Measurements from ENCODE around the gene NKPD1. TPM values are rescaled to one million over a fixed set of nuclear protein-coding genes. Genes with fewer than 3 reads are reported as not detected.
"Not testable (repeated sequence)": the region's sequence is repeated elsewhere in the genome, so short reads cannot be mapped to it uniquely, and the experiment has no call there.

NKPD1 gene
- polyA plus RNA-seq, 1 donor (not counting 4 experiments of a cell fraction or from before 2014, with no cell fraction given), result 0.37 TPM

DNA sequence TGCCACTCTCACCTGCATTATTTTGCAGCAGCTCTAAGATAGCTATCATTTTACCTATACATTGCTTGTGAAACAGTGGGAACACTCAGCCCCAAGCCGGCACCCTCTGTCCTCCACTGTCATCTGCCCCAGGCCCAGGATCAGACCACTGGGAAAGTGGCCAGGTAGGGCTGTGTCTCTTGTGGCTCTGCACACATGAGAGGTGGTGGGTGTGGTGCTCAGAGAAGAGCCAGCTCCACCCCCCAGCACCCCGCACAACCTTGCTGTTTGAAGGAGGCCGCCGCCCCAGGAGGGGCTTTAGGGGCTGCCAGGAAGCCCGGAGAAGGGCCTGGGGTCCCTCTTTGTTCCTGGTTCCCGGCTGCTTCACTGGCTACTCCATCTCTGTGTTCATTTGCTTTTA, 41.2 kb downstream of the NKPD1 start:
- dilution Hi-C loops (cut with MboI; ENCODE audit: extremely low pct_ligation_motif_present, low sequenced_read_pairs), result no loop called here
- Histone ChIP-seq H3K9me1 (ENCODE audit: control insufficient read depth, extremely low read depth, insufficient read depth, low read length) (peaks cover 4% of the 10 kb centered on the region), H3K36me3 (ENCODE audit: control insufficient read depth in 2 of 2, extremely low read depth in 1 of 2, insufficient read depth in 2 of 2, low read length in 2 of 2) (peaks cover 0 to 2% of the 10 kb centered on the region in 2 experiments), H3K4me1 (ENCODE audit: control insufficient read depth, extremely low read depth, insufficient read depth, low read length) (peaks cover 18% of the 10 kb centered on the region), H3K27me3 (ENCODE audit: control insufficient read depth, extremely low read depth, insufficient read depth, low read length) (no peaks in the 10 kb centered on the region), H3K9ac (ENCODE audit: control insufficient read depth, extremely low read depth, insufficient read depth, low read length) (no peak overlapping the region), H3K27ac (ENCODE audit: control insufficient read depth, insufficient read depth, low read length) (no peak overlapping the region), H4K20me1 (ENCODE audit: control insufficient read depth, extremely low read depth, insufficient read depth, low read length) (peaks cover 25% of the 10 kb centered on the region), H3K4me3 (ENCODE audit: control insufficient read depth in 2 of 3, extremely low read depth in 1 of 3, insufficient read depth in 2 of 3, low read depth in 1 of 3, low read length in 3 of 3) (no peak overlapping the region), H2AFZ (ENCODE audit: control insufficient read depth, low read length) (no peak overlapping the region), H3K4me2 (ENCODE audit: control insufficient read depth, extremely low read depth, insufficient read depth, low read depth, low read length) (no peak overlapping the region), H3K9me3 (ENCODE audit: control insufficient read depth, low read depth, low read length) (no peaks in the 10 kb centered on the region), H3K79me2 (ENCODE audit: control insufficient read depth, insufficient read depth, low read length) (peaks cover 50% of the 10 kb centered on the region)
- FAIRE-seq (no peak), DNase-seq (ENCODE audit: low read depth, low spot score) (no peak)
- no peak for TF ChIP-seq EZH2 (IDR thresholded peaks at IDR 0.05; ENCODE audit: low read length)
- TF ChIP-seq, protein P1, sequence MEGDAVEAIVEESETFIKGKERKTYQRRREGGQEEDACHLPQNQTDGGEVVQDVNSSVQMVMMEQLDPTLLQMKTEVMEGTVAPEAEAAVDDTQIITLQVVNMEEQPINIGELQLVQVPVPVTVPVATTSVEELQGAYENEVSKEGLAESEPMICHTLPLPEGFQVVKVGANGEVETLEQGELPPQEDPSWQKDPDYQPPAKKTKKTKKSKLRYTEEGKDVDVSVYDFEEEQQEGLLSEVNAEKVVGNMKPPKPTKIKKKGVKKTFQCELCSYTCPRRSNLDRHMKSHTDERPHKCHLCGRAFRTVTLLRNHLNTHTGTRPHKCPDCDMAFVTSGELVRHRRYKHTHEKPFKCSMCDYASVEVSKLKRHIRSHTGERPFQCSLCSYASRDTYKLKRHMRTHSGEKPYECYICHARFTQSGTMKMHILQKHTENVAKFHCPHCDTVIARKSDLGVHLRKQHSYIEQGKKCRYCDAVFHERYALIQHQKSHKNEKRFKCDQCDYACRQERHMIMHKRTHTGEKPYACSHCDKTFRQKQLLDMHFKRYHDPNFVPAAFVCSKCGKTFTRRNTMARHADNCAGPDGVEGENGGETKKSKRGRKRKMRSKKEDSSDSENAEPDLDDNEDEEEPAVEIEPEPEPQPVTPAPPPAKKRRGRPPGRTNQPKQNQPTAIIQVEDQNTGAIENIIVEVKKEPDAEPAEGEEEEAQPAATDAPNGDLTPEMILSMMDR (optimal IDR thresholded peaks at IDR 0.05 in 1 of 3, IDR thresholded peaks at IDR 0.05 in 1 of 3, conservative IDR thresholded peaks at IDR 0.05 in 1 of 3; ENCODE audit: extremely low read depth in 1 of 3, insufficient read depth in 2 of 3, low read length in 3 of 3), result no peak

DNA sequence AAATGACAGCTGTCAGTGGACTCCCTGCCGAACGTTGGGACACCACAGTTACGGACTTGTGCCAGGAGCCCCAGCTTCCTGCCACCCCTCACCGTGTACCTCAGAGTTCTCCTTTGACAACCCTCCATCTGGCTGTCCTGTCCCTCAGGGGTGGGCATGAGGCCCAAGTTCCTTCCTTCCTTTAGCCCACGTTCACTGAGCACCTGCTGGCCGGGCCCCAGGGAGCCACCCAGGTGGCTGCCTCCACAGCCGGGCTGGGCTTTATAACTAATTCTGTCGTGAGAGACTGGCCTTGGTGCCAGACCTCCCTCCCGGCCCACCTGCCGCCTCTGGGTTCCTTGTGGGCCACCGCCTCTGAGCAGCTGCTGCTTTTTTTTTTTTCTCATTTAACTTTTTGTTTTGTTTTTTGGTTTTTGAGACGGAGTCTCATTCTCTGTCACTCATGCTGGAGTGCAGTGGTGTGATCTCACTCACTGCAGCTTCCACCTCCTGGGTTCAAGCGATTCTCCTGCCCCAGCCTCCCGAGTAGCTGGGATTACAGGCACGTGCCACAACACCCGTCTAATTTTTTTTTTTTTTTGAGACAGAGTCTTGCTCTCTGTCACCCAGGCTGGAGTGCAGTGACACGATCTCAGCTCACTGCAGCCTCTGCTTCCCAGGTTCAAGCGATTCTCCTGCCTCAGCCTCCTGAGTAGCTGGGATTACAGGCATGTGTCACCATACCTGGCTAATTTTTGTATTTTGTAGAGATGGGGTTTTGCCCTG, 42.0 kb downstream of the NKPD1 start:
- DNase-seq (ENCODE audit: low read depth, low spot score); H3K9me1 ChIP-seq (ENCODE audit: control insufficient read depth, extremely low read depth, insufficient read depth, low read length); H3K9ac ChIP-seq (ENCODE audit: control insufficient read depth, extremely low read depth, insufficient read depth, low read length); FAIRE-seq; H3K27ac ChIP-seq (ENCODE audit: control insufficient read depth, insufficient read depth, low read length); dilution Hi-C loops (cut with MboI; ENCODE audit: extremely low pct_ligation_motif_present, low sequenced_read_pairs); H2AFZ ChIP-seq (ENCODE audit: control insufficient read depth, low read length); H3K4me2 ChIP-seq (ENCODE audit: control insufficient read depth, extremely low read depth, insufficient read depth, low read depth, low read length); H3K27me3 ChIP-seq (ENCODE audit: control insufficient read depth, extremely low read depth, insufficient read depth, low read length); H3K9me3 ChIP-seq (ENCODE audit: control insufficient read depth, low read depth, low read length); H3K4me3 ChIP-seq (ENCODE audit: control insufficient read depth in 2 of 3, extremely low read depth in 1 of 3, insufficient read depth in 2 of 3, low read depth in 1 of 3, low read length in 3 of 3); H3K36me3 ChIP-seq (ENCODE audit: control insufficient read depth in 2 of 2, extremely low read depth in 1 of 2, insufficient read depth in 2 of 2, low read length in 2 of 2): not testable (repeated sequence)
- Histone ChIP-seq H3K4me1 (ENCODE audit: control insufficient read depth, extremely low read depth, insufficient read depth, low read length) (peaks cover 13% of the 10 kb centered on the region), H3K79me2 (ENCODE audit: control insufficient read depth, insufficient read depth, low read length) (peaks cover 49% of the 10 kb centered on the region), H4K20me1 (ENCODE audit: control insufficient read depth, extremely low read depth, insufficient read depth, low read length) (peaks cover 32% of the 10 kb centered on the region)

All from keratinocyte (primary cell).